Stimulated activated CD4-positive, alpha-beta T cell treated with anti-CD3 and anti-CD28 coated beads, Interleukin-2, amount 100 ng/mL, for 48 hours (primary cell): Measurements from ENCODE around the gene CCDC97.
"Not testable (repeated sequence)": the region's sequence is repeated elsewhere in the genome, so short reads cannot be mapped to it uniquely, and the experiment has no call there.

Source experiments
- DNase-seq, 2 donors: peaks; one replicate each; pipeline ENCODE4 v3.0.0-alpha.2; 2020

The CCDC97 gene

GRCh38 chr19:41310033-41310831, at the start of gene CCDC97:
TSS of gene CCDC97 (plus strand) at chr19:41310172. CDS start at chr19:41310311, 139 bp downstream.
- peak; percentile 81 to 87 for DNase-seq

- DNase-seq: peak in 1 of 2 donors; percentile 4
These were observed 48.3 kb upstream of the CCDC97 start for GRCh38 chr19:41261474-41262190.

GRCh38 chr19:41263042-41263849, 46.7 kb upstream of the CCDC97 start:
- peak; percentile 62 to 75 for DNase-seq

- DNase-seq: peak; percentile 99
These were observed 46.0 kb upstream of the CCDC97 start, which contains the start of gene HNRNPUL1 for GRCh38 chr19:41263850-41264580. TSS of gene HNRNPUL1 (plus strand) at chr19:41264372. CDS start at chr19:41264504, 132 bp downstream.

- peak; percentile 59 for DNase-seq
These were observed 45.2 kb upstream of the CCDC97 start for GRCh38 chr19:41264581-41265394.

- DNase-seq: no peak
These were observed 44.4 kb upstream of the CCDC97 start for GRCh38 chr19:41265395-41266153.

- DNase-seq: no peak
These were observed 40.9 kb upstream of the CCDC97 start for GRCh38 chr19:41269055-41269454.

GRCh38 chr19:41269571-41269970, 40.4 kb upstream of the CCDC97 start:
- DNase-seq: no peak

GRCh38 chr19:41273076-41273475, 36.9 kb upstream of the CCDC97 start:
- DNase-seq: no peak

- no peak for DNase-seq
These were observed 35.2 kb upstream of the CCDC97 start for GRCh38 chr19:41274802-41275201.

GRCh38 chr19:41276231-41276630, 33.7 kb upstream of the CCDC97 start:
- DNase-seq: no peak

- no peak for DNase-seq
These were observed 31.5 kb upstream of the CCDC97 start for GRCh38 chr19:41278478-41278877.

GRCh38 chr19:41288673-41289530, 21.1 kb upstream of the CCDC97 start:
- no peak for DNase-seq

- not testable (repeated sequence) for DNase-seq
These were observed 20.2 kb upstream of the CCDC97 start for GRCh38 chr19:41289814-41290213.

GRCh38 chr19:41294393-41294792, 15.6 kb upstream of the CCDC97 start:
- DNase-seq: no peak

GRCh38 chr19:41295499-41295898, 14.5 kb upstream of the CCDC97 start:
- no peak for DNase-seq

GRCh38 chr19:41296433-41296871, 13.5 kb upstream of the CCDC97 start:
- no peak for DNase-seq

- no peak for DNase-seq
These were observed 12.2 kb upstream of the CCDC97 start for GRCh38 chr19:41297628-41298347.
